Fibroblast of lung (primary cell): ENCODE data around the gene AKT2. TPM values are rescaled to one million over a fixed set of nuclear protein-coding genes. Genes with fewer than 3 reads are reported as not detected.

Experiments
- DNase-seq, 2 donors: peaks; one replicate each; pipeline versions ENCODE4 v3.0.0 to v3.0.0-alpha.2; 2010; ENCODE audit warnings: low read depth in 2 of 2
- H2AFZ ChIP-seq: 2 replicates; pipeline ENCODE4 v1.5.1; 2012; ENCODE audit warnings: low read length, control low read depth, inconsistent platforms
- H3K27ac ChIP-seq: 2 replicates; pipeline ENCODE4 v1.5.1; 2011; ENCODE audit warnings: low read length, control low read depth; ENCODE audit not compliant: insufficient read depth
- H3K27me3 ChIP-seq: 2 replicates; pipeline ENCODE4 v1.5.1; 2011; ENCODE audit warnings: mild to moderate bottlenecking, low read length; ENCODE audit not compliant: control insufficient read depth, insufficient read depth
- H3K36me3 ChIP-seq: 2 replicates; pipeline ENCODE4 v1.5.1; 2011; ENCODE audit warnings: low read length; ENCODE audit not compliant: control insufficient read depth, insufficient read depth
- H3K4me1 ChIP-seq: 2 replicates; pipeline ENCODE4 v1.5.1; 2011; ENCODE audit warnings: low read length; ENCODE audit not compliant: control insufficient read depth, insufficient read depth; ENCODE audit errors: extremely low read depth
- H3K4me2 ChIP-seq: 2 replicates; pipeline ENCODE4 v1.5.1; 2011; ENCODE audit warnings: low read length, control low read depth; ENCODE audit not compliant: insufficient read depth; ENCODE audit errors: extremely low read depth
- H3K4me3 ChIP-seq, 4 experiments: fragments of 200-600 bp in 1 of 4; sonication (generic) in 1 of 4; replicated peaks in 1 of 4; 2 replicates each; pipeline ENCODE4 v1.5.1; 2011 to 2016; ENCODE audit warnings: low read length in 4 of 4, low read depth in 3 of 4, mild to moderate bottlenecking in 3 of 4, control low read depth in 2 of 4, inconsistent platforms in 1 of 4, mixed read lengths in 1 of 4; ENCODE audit not compliant: insufficient read depth in 1 of 4; ENCODE audit errors: control extremely low read depth in 1 of 4
- H3K79me2 ChIP-seq: 2 replicates; pipeline ENCODE4 v1.5.1; 2012; ENCODE audit warnings: mild to moderate bottlenecking, low read length, inconsistent platforms; ENCODE audit not compliant: control insufficient read depth, insufficient read depth
- H3K9ac ChIP-seq: 2 replicates; pipeline ENCODE4 v1.5.1; 2011; ENCODE audit warnings: mild to moderate bottlenecking, low read length, control low read depth; ENCODE audit not compliant: insufficient read depth
- H3K9me3 ChIP-seq: 2 replicates; pipeline ENCODE4 v1.5.1; 2012; ENCODE audit warnings: low read depth, low read length; ENCODE audit not compliant: control insufficient read depth, insufficient read depth
- H4K20me1 ChIP-seq: 2 replicates; pipeline ENCODE4 v1.5.1; 2011; ENCODE audit warnings: low read length; ENCODE audit not compliant: control insufficient read depth, insufficient read depth; ENCODE audit errors: extremely low read depth
- CTCF ChIP-seq, 2 donors: IDR thresholded peaks in 1 of 2; conservative IDR thresholded peaks in 1 of 2; 1 replicate in 1 of 2; 2 replicates in 1 of 2; pipeline ENCODE4 v1.5.1; 2011 to 2012; ENCODE audit warnings: low read length in 2 of 2, control low read depth in 1 of 2, inconsistent platforms in 1 of 2, low read depth in 1 of 2, mild to moderate bottlenecking in 1 of 2
- EZH2 ChIP-seq: IDR thresholded peaks from 2 replicates; pipeline ENCODE4 v1.5.1; 2012; ENCODE audit warnings: low read length, control low read depth, mild to moderate bottlenecking; ENCODE audit errors: missing control alignments
- polyA plus RNA-seq, 2 donors: library from polyadenylated mRNA; depleted of rRNA in 1 of 2; stranded (reverse) in 1 of 2; unstranded in 1 of 2; fragments of >200 nt; gene quantifications; 2 replicates each; pipeline ENCODE4 v1.2.1, GENCODE V29; 2011 to 2012; ENCODE audit warnings: missing spikeins in 1 of 2
- total RNA-seq: library from RNA; depleted of rRNA; stranded (reverse); fragments of >200 nt; gene quantifications from 2 replicates; pipeline ENCODE4 v1.2.1, GENCODE V29; 2014

The AKT2 gene
- total and polyA plus RNA-seq, 2 donors (not counting 1 experiment from before 2014, with no cell fraction given), result 76.0 to 81.5 TPM

- no peak overlapping the region for H3K4me2 ChIP-seq
- no peaks in the 10 kb centered on the region for H3K4me1 ChIP-seq
- no peaks in the 10 kb centered on the region for H3K9me3 ChIP-seq
- DNase-seq, result no peak
- H3K79me2 ChIP-seq, result no peaks in the 10 kb centered on the region
- H3K9ac ChIP-seq, result no peak overlapping the region
- TF ChIP-seq EZH2, result no peak
- no peak for TF ChIP-seq CTCF (conservative IDR thresholded peaks at IDR 0.05 in 1 of 2, IDR thresholded peaks at IDR 0.05 in 1 of 2; ENCODE audit: low read depth in 1 of 2, low read length in 2 of 2)
- no peak overlapping the region for H3K4me3 ChIP-seq
- H3K27me3 ChIP-seq, result no peaks in the 10 kb centered on the region
- no peak overlapping the region for H3K27ac ChIP-seq
- H2AFZ ChIP-seq, result no peak overlapping the region
- no peaks in the 10 kb centered on the region for H4K20me1 ChIP-seq
- peaks cover 20% of the 10 kb centered on the region for H3K36me3 ChIP-seq
Measured at GRCh38 chr19:40321076-40321475, 35.9 kb upstream of the AKT2 start.

- Histone ChIP-seq H3K9me3 (no peaks in the 10 kb centered on the region), H3K9ac (no peak overlapping the region), H3K4me2 (no peak overlapping the region), H3K4me3 (no peak overlapping the region), H3K27ac (no peak overlapping the region), H3K4me1 (no peaks in the 10 kb centered on the region), H2AFZ (no peak overlapping the region), H3K79me2 (no peaks in the 10 kb centered on the region), H3K27me3 (no peaks in the 10 kb centered on the region), H3K36me3 (peaks cover 17% of the 10 kb centered on the region), H4K20me1 (no peaks in the 10 kb centered on the region)
- no peak for DNase-seq
- TF ChIP-seq EZH2, result no peak
- no peak for TF ChIP-seq CTCF (conservative IDR thresholded peaks at IDR 0.05 in 1 of 2, IDR thresholded peaks at IDR 0.05 in 1 of 2; ENCODE audit: low read depth in 1 of 2, low read length in 2 of 2)
Measured at GRCh38 chr19:40320558-40320935, 35.4 kb upstream of the AKT2 start.

GRCh38 chr19:40317338-40317737, 32.2 kb upstream of the AKT2 start:
- H3K36me3 ChIP-seq, result peaks cover 13% of the 10 kb centered on the region
- H3K4me3 ChIP-seq, result no peak overlapping the region
- H3K4me2 ChIP-seq, result no peak overlapping the region
- no peaks in the 10 kb centered on the region for H3K27me3 ChIP-seq
- no peak overlapping the region for H2AFZ ChIP-seq
- no peak overlapping the region for H3K9ac ChIP-seq
- no peaks in the 10 kb centered on the region for H3K9me3 ChIP-seq
- TF ChIP-seq CTCF (conservative IDR thresholded peaks at IDR 0.05 in 1 of 2, IDR thresholded peaks at IDR 0.05 in 1 of 2; ENCODE audit: low read depth in 1 of 2, low read length in 2 of 2), result no peak
- no peak for TF ChIP-seq EZH2
- no peak overlapping the region for H3K27ac ChIP-seq
- no peaks in the 10 kb centered on the region for H3K79me2 ChIP-seq
- H4K20me1 ChIP-seq, result no peaks in the 10 kb centered on the region
- no peak for DNase-seq
- H3K4me1 ChIP-seq, result no peaks in the 10 kb centered on the region
